T-helper 2 cell treated with Interferon-gamma antibody and Interleukin-4, amounts not matched to agents 5 μg/mL and 100 μg/mL, for 36 hours (primary cell): Measurements from ENCODE around the gene TMEM198.

Experiments used
- DNase-seq: peaks from one replicate; pipeline ENCODE4 v3.0.0; 2021; ENCODE audit warnings: low spot score
- H3K27ac Mint-ChIP-seq: one replicate; pipeline ENCODE4 v1.8.0; 2021; ENCODE audit warnings: mild to moderate bottlenecking, mixed read lengths
- H3K27me3 Mint-ChIP-seq: one replicate; pipeline ENCODE4 v1.8.0; 2021; ENCODE audit warnings: low read depth, mixed read lengths
- H3K36me3 Mint-ChIP-seq: one replicate; pipeline ENCODE4 v1.8.0; 2021; ENCODE audit warnings: low read depth, mixed read lengths
- H3K4me1 Mint-ChIP-seq: one replicate; pipeline ENCODE4 v1.8.0; 2021; ENCODE audit warnings: low read depth, mixed read lengths
- H3K4me3 Mint-ChIP-seq: one replicate; pipeline ENCODE4 v1.8.0; 2022; ENCODE audit warnings: mild to moderate bottlenecking, moderate library complexity, mixed read lengths
- H3K9me3 Mint-ChIP-seq: one replicate; pipeline ENCODE4 v1.8.0; 2021; ENCODE audit warnings: mixed read lengths

The TMEM198 gene

GRCh38 chr2:219539926-219540678 lies 3.7 kb upstream of the TMEM198 start:
- no peaks in the 10 kb centered on the region for H3K9me3 Mint-ChIP-seq
- peaks cover 15% of the 10 kb centered on the region for H3K4me1 Mint-ChIP-seq
- H3K36me3 Mint-ChIP-seq = peaks cover 8% of the 10 kb centered on the region
- H3K4me3 Mint-ChIP-seq = no peak overlapping the region
- H3K27me3 Mint-ChIP-seq = peaks cover 9% of the 10 kb centered on the region
- H3K27ac Mint-ChIP-seq = no peak overlapping the region
- DNase-seq = no peak

GRCh38 chr2:219540784-219541504 lies 2.9 kb upstream of the TMEM198 start:
- Mint-ChIP-seq H3K36me3 (peaks cover 8% of the 10 kb centered on the region), H3K4me3 (peak overlapping the region; percentile 83), H3K9me3 (no peaks in the 10 kb centered on the region), H3K27ac (no peak overlapping the region), H3K4me1 (peaks cover 15% of the 10 kb centered on the region), H3K27me3 (peaks cover 11% of the 10 kb centered on the region)
- no peak for DNase-seq

GRCh38 chr2:219541611-219542180 lies 2.1 kb upstream of the TMEM198 start:
- peaks cover 15% of the 10 kb centered on the region for H3K4me1 Mint-ChIP-seq
- peaks cover 15% of the 10 kb centered on the region for H3K27me3 Mint-ChIP-seq
- peaks cover 8% of the 10 kb centered on the region for H3K36me3 Mint-ChIP-seq
- H3K27ac Mint-ChIP-seq = no peak overlapping the region
- H3K9me3 Mint-ChIP-seq = no peaks in the 10 kb centered on the region
- peak; percentile 84 for DNase-seq
- peak overlapping the region; percentile 83 for H3K4me3 Mint-ChIP-seq

- DNase-seq = no peak
Measured at GRCh38 chr2:219542931-219543595, 765 bp upstream of the TMEM198 start.

GRCh38 chr2:219544567-219544966 lies 739 bp downstream of the TMEM198 start:
- no peak for DNase-seq
- peak overlapping the region; percentile 61 for H3K27ac Mint-ChIP-seq
- peaks cover 5% of the 10 kb centered on the region for H3K36me3 Mint-ChIP-seq
- H3K9me3 Mint-ChIP-seq = no peaks in the 10 kb centered on the region
- H3K27me3 Mint-ChIP-seq = peaks cover 22% of the 10 kb centered on the region
- H3K4me3 Mint-ChIP-seq = peak overlapping the region; percentile 81
- H3K4me1 Mint-ChIP-seq = peaks cover 15% of the 10 kb centered on the region

More at GRCh38 chr2:219542931-219543595, 765 bp upstream of the TMEM198 start:
- Mint-ChIP-seq H3K4me3 (peak overlapping the region; percentile 83), H3K27ac (peak overlapping the region; percentile 72), H3K27me3 (peaks cover 15% of the 10 kb centered on the region), H3K4me1 (peaks cover 15% of the 10 kb centered on the region), H3K36me3 (peaks cover 8% of the 10 kb centered on the region), H3K9me3 (no peaks in the 10 kb centered on the region)

- DNase-seq = no peak
- peaks cover 5% of the 10 kb centered on the region for H3K36me3 Mint-ChIP-seq
- H3K27ac Mint-ChIP-seq = no peak overlapping the region
- peak overlapping the region; percentile 81 for H3K4me3 Mint-ChIP-seq
- peaks cover 15% of the 10 kb centered on the region for H3K4me1 Mint-ChIP-seq
- H3K9me3 Mint-ChIP-seq = no peaks in the 10 kb centered on the region
- peaks cover 22% of the 10 kb centered on the region for H3K27me3 Mint-ChIP-seq
Measured at GRCh38 chr2:219545295-219545942, 1.6 kb downstream of the TMEM198 start.

GRCh38 chr2:219545943-219546352 lies 2.1 kb downstream of the TMEM198 start:
- no peak for DNase-seq
- H3K36me3 Mint-ChIP-seq = peaks cover 3% of the 10 kb centered on the region
- H3K4me1 Mint-ChIP-seq = peaks cover 15% of the 10 kb centered on the region
- no peak overlapping the region for H3K4me3 Mint-ChIP-seq
- peaks cover 27% of the 10 kb centered on the region for H3K27me3 Mint-ChIP-seq
- no peaks in the 10 kb centered on the region for H3K9me3 Mint-ChIP-seq
- no peak overlapping the region for H3K27ac Mint-ChIP-seq

GRCh38 chr2:219547621-219548020 lies 3.8 kb downstream of the TMEM198 start:
- no peak for DNase-seq
- Mint-ChIP-seq H3K27me3 (peaks cover 34% of the 10 kb centered on the region), H3K36me3 (no peaks in the 10 kb centered on the region), H3K9me3 (no peaks in the 10 kb centered on the region), H3K4me1 (peaks cover 14% of the 10 kb centered on the region), H3K27ac (no peak overlapping the region), H3K4me3 (no peak overlapping the region)

GRCh38 chr2:219548990-219549389 lies 5.2 kb downstream of the TMEM198 start:
- Mint-ChIP-seq H3K27me3 (peaks cover 42% of the 10 kb centered on the region), H3K9me3 (no peaks in the 10 kb centered on the region), H3K27ac (no peak overlapping the region), H3K4me3 (no peak overlapping the region), H3K4me1 (peaks cover 11% of the 10 kb centered on the region), H3K36me3 (no peaks in the 10 kb centered on the region)
- no peak for DNase-seq

GRCh38 chr2:219549619-219550018 lies 5.8 kb downstream of the TMEM198 start:
- no peak for DNase-seq
- no peak overlapping the region for H3K4me3 Mint-ChIP-seq
- no peaks in the 10 kb centered on the region for H3K9me3 Mint-ChIP-seq
- H3K27me3 Mint-ChIP-seq = peaks cover 40% of the 10 kb centered on the region
- peaks cover 7% of the 10 kb centered on the region for H3K4me1 Mint-ChIP-seq
- no peaks in the 10 kb centered on the region for H3K36me3 Mint-ChIP-seq
- no peak overlapping the region for H3K27ac Mint-ChIP-seq

GRCh38 chr2:219551441-219552381 lies 7.9 kb downstream of the TMEM198 start:
- DNase-seq = no peak
- Mint-ChIP-seq H3K27ac (no peak overlapping the region), H3K36me3 (no peaks in the 10 kb centered on the region), H3K4me3 (peak overlapping the region; percentile 79), H3K27me3 (peaks cover 29% of the 10 kb centered on the region), H3K9me3 (no peaks in the 10 kb centered on the region), H3K4me1 (peaks cover 5% of the 10 kb centered on the region)

GRCh38 chr2:219552382-219553167 lies 8.7 kb downstream of the TMEM198 start:
- Mint-ChIP-seq H3K27ac (no peak overlapping the region), H3K4me3 (peak overlapping the region; percentile 79), H3K27me3 (peaks cover 29% of the 10 kb centered on the region), H3K4me1 (peaks cover 5% of the 10 kb centered on the region), H3K9me3 (no peaks in the 10 kb centered on the region), H3K36me3 (no peaks in the 10 kb centered on the region)
- DNase-seq = peak; percentile 85
